ENCODE results near the gene OR3A2.
"Not testable (repeated sequence)": the region's sequence is repeated elsewhere in the genome, so short reads cannot be mapped to it uniquely, and the experiment has no call there.

GRCh38 chr17:3433215-3433614 is 47.1 kb upstream of the OR3A2 start:
- TF ChIP-seq POU5F1 (IDR thresholded peaks at IDR 0.05; ENCODE audit: borderline replicate concordance, low read depth, low read length, partially characterized antibody); CHD4 (IDR thresholded peaks at IDR 0.05; ENCODE audit: insufficient read depth, insufficient replicate concordance, low read depth, low read length, poor library complexity, severe bottlenecking): not testable (repeated sequence)
